NCI-H2029 (cell line): Measurements from ENCODE around the gene PQBP1.

ENCODE experiments used
- DNase-seq: peaks from one replicate; lab custom pipeline; 2025; lab: John Stamatoyannopoulos, UW

Gene PQBP1

GRCh38 chrX:48923771-48924170 lies 26.0 kb downstream of the PQBP1 start:
- DNase-seq = no peak

- no peak for DNase-seq
Observed at GRCh38 chrX:48924270-48924669, 26.5 kb downstream of the PQBP1 start.

GRCh38 chrX:48927123-48927522 lies 29.4 kb downstream of the PQBP1 start:
- DNase-seq = no peak

- no peak for DNase-seq
Observed at GRCh38 chrX:48927736-48928382, 30.1 kb downstream of the PQBP1 start.

- DNase-seq = no peak
Observed at GRCh38 chrX:48933757-48934156, 36.0 kb downstream of the PQBP1 start.

GRCh38 chrX:48934581-48935300 lies 37.0 kb downstream of the PQBP1 start:
- no peak for DNase-seq

GRCh38 chrX:48935301-48935670 lies 37.6 kb downstream of the PQBP1 start:
- no peak for DNase-seq

- no peak for DNase-seq
Observed at GRCh38 chrX:48936429-48937053, 38.8 kb downstream of the PQBP1 start.

- DNase-seq = no peak
Observed at GRCh38 chrX:48937054-48937907, 39.6 kb downstream of the PQBP1 start.

GRCh38 chrX:48938721-48939425 lies 41.1 kb downstream of the PQBP1 start:
- no peak for DNase-seq

GRCh38 chrX:48939524-48940228 lies 41.9 kb downstream of the PQBP1 start:
- DNase-seq = no peak

GRCh38 chrX:48940404-48940955 lies 42.8 kb downstream of the PQBP1 start:
- no peak for DNase-seq

- DNase-seq = no peak
Observed at GRCh38 chrX:48942895-48943294, 45.2 kb downstream of the PQBP1 start.

GRCh38 chrX:48945517-48946348 lies 48.0 kb downstream of the PQBP1 start:
- no peak for DNase-seq

- DNase-seq = no peak
Observed at GRCh38 chrX:48948589-48948988, 50.9 kb downstream of the PQBP1 start.
